ENCODE results near the gene RHOBTB1.

The RHOBTB1 gene

GRCh38 chr10:60870416-60870728 lies 73.6 kb downstream of the RHOBTB1 start:
- no peaks in the 10 kb centered on the region for H3K27me3 ChIP-seq (ENCODE audit: insufficient read depth, poor library complexity, severe bottlenecking)
- no peak overlapping the region for H3K4me3 ChIP-seq (ENCODE audit: severe bottlenecking)
- no peaks in the 10 kb centered on the region for H3K9me3 ChIP-seq (ENCODE audit: severe bottlenecking)
- no peaks in the 10 kb centered on the region for H3K36me3 ChIP-seq (ENCODE audit: low read depth)
- peak; percentile 17 for TF ChIP-seq CTCF (IDR thresholded peaks at IDR 0.05; ENCODE audit: poor library complexity, severe bottlenecking)
- no peaks in the 10 kb centered on the region for H3K4me1 ChIP-seq (ENCODE audit: insufficient read depth, poor library complexity, severe bottlenecking)
- ATAC-seq (ENCODE audit: low read depth) (no peak), DNase-seq (ENCODE audit: low spot score) (no peak)
- no peak overlapping the region for H3K27ac ChIP-seq (ENCODE audit: poor library complexity, severe bottlenecking)

GRCh38 chr10:60869652-60870415 lies 74.2 kb downstream of the RHOBTB1 start:
- Histone ChIP-seq H3K27me3 (ENCODE audit: insufficient read depth, poor library complexity, severe bottlenecking) (no peaks in the 10 kb centered on the region), H3K4me3 (ENCODE audit: severe bottlenecking) (no peak overlapping the region), H3K9me3 (ENCODE audit: severe bottlenecking) (no peaks in the 10 kb centered on the region), H3K4me1 (ENCODE audit: insufficient read depth, poor library complexity, severe bottlenecking) (no peaks in the 10 kb centered on the region), H3K27ac (ENCODE audit: poor library complexity, severe bottlenecking) (no peak overlapping the region), H3K36me3 (ENCODE audit: low read depth) (no peaks in the 10 kb centered on the region)
- no peak for ATAC-seq (ENCODE audit: low read depth)
- no peak for DNase-seq (ENCODE audit: low spot score)
- no peak for TF ChIP-seq CTCF (IDR thresholded peaks at IDR 0.05; ENCODE audit: poor library complexity, severe bottlenecking)

GRCh38 chr10:60868946-60869345 lies 75.0 kb downstream of the RHOBTB1 start:
- no peaks in the 10 kb centered on the region for H3K9me3 ChIP-seq (ENCODE audit: severe bottlenecking)
- H3K4me3 ChIP-seq (ENCODE audit: severe bottlenecking): no peak overlapping the region
- ATAC-seq (ENCODE audit: low read depth): no peak
- no peaks in the 10 kb centered on the region for H3K4me1 ChIP-seq (ENCODE audit: insufficient read depth, poor library complexity, severe bottlenecking)
- DNase-seq (ENCODE audit: low spot score): no peak
- no peaks in the 10 kb centered on the region for H3K36me3 ChIP-seq (ENCODE audit: low read depth)
- TF ChIP-seq CTCF (IDR thresholded peaks at IDR 0.05; ENCODE audit: poor library complexity, severe bottlenecking): no peak
- no peak overlapping the region for H3K27ac ChIP-seq (ENCODE audit: poor library complexity, severe bottlenecking)
- no peaks in the 10 kb centered on the region for H3K27me3 ChIP-seq (ENCODE audit: insufficient read depth, poor library complexity, severe bottlenecking)

- no peaks in the 10 kb centered on the region for H3K4me1 ChIP-seq (ENCODE audit: insufficient read depth, poor library complexity, severe bottlenecking)
- no peaks in the 10 kb centered on the region for H3K27me3 ChIP-seq (ENCODE audit: insufficient read depth, poor library complexity, severe bottlenecking)
- no peak overlapping the region for H3K27ac ChIP-seq (ENCODE audit: poor library complexity, severe bottlenecking)
- no peak for TF ChIP-seq CTCF (IDR thresholded peaks at IDR 0.05; ENCODE audit: poor library complexity, severe bottlenecking)
- no peaks in the 10 kb centered on the region for H3K9me3 ChIP-seq (ENCODE audit: severe bottlenecking)
- no peak overlapping the region for H3K4me3 ChIP-seq (ENCODE audit: severe bottlenecking)
- DNase-seq (ENCODE audit: low spot score): no peak
- no peaks in the 10 kb centered on the region for H3K36me3 ChIP-seq (ENCODE audit: low read depth)
- no peak for ATAC-seq (ENCODE audit: low read depth)
Measured at GRCh38 chr10:60865198-60865783, 78.7 kb downstream of the RHOBTB1 start.

- Histone ChIP-seq H3K27ac (ENCODE audit: poor library complexity, severe bottlenecking) (no peak overlapping the region), H3K4me3 (ENCODE audit: severe bottlenecking) (no peak overlapping the region), H3K36me3 (ENCODE audit: low read depth) (no peaks in the 10 kb centered on the region), H3K4me1 (ENCODE audit: insufficient read depth, poor library complexity, severe bottlenecking) (no peaks in the 10 kb centered on the region), H3K27me3 (ENCODE audit: insufficient read depth, poor library complexity, severe bottlenecking) (no peaks in the 10 kb centered on the region), H3K9me3 (ENCODE audit: severe bottlenecking) (no peaks in the 10 kb centered on the region)
- DNase-seq (ENCODE audit: low spot score) (no peak), ATAC-seq (ENCODE audit: low read depth) (no peak)
- TF ChIP-seq CTCF (IDR thresholded peaks at IDR 0.05; ENCODE audit: poor library complexity, severe bottlenecking): no peak
Measured at GRCh38 chr10:60863796-60864195, 80.2 kb downstream of the RHOBTB1 start.
